Stimulated activated naive CD8-positive, alpha-beta T cell treated with anti-CD3 and anti-CD28 coated beads, Interleukin-15, Interleukin-2, amounts not matched to agents 100 ng/mL and 50 ng/mL, for 24 hours (primary cell): Measurements from ENCODE around the gene BPNT1.
"Not testable (repeated sequence)": the region's sequence is repeated elsewhere in the genome, so short reads cannot be mapped to it uniquely, and the experiment has no call there.

Experiments used
- H3K27ac Mint-ChIP-seq: one replicate; pipeline ENCODE4 v1.8.0; 2021; ENCODE audit warnings: mild to moderate bottlenecking, mixed read lengths
- H3K27me3 Mint-ChIP-seq: one replicate; pipeline ENCODE4 v1.8.0; 2021; ENCODE audit warnings: mixed read lengths
- H3K36me3 Mint-ChIP-seq: one replicate; pipeline ENCODE4 v1.8.0; 2021; ENCODE audit warnings: low read depth, mixed read lengths
- H3K4me1 Mint-ChIP-seq: one replicate; pipeline ENCODE4 v1.8.0; 2021; ENCODE audit warnings: low read depth, mixed read lengths
- H3K4me3 Mint-ChIP-seq: one replicate; pipeline ENCODE4 v1.8.0; 2021; ENCODE audit warnings: mild to moderate bottlenecking, mixed read lengths
- H3K9me3 Mint-ChIP-seq: one replicate; pipeline ENCODE4 v1.8.0; 2021; ENCODE audit warnings: mixed read lengths

The BPNT1 gene

DNA sequence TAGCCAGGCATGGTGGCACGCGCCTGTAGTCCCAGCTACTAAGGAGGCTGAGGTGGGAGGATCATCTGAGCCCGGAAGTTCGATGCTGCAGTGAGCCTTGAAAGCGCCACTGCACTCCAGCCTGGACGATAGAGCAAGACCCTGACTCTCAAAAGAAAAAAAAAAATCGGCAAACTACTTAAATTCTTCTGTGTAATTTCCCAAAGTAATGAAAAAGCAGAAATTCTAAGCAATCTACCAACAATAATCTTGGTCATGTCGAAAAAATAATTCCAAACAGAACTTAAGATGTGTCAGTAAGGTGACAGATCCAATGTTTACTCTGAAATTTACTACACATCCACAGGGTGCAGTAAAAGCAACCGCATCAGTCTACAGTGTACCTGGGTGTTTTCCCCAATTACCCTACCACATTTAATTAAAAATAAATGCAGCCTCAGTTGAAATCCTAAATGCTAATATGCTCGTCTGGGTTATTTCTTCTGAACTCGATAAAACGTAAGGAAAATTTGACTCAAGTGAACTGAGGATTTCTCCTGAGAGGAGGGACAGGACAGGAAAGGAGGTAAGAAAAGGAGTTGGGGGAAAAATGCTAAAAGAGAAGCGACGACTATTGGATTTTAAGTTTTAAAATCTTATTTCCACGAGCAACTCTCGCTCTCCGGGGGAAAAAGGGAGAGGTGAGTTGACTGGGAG is 44.1 kb downstream of the BPNT1 start:
- H3K4me1 Mint-ChIP-seq, result peaks cover 44% of the 10 kb centered on the region
- H3K27ac Mint-ChIP-seq, result peak overlapping the region; percentile 98
- peaks cover 18% of the 10 kb centered on the region for H3K36me3 Mint-ChIP-seq
- no peaks in the 10 kb centered on the region for H3K9me3 Mint-ChIP-seq
- H3K27me3 Mint-ChIP-seq, result no peaks in the 10 kb centered on the region
- H3K4me3 Mint-ChIP-seq, result peak overlapping the region; percentile 99

DNA sequence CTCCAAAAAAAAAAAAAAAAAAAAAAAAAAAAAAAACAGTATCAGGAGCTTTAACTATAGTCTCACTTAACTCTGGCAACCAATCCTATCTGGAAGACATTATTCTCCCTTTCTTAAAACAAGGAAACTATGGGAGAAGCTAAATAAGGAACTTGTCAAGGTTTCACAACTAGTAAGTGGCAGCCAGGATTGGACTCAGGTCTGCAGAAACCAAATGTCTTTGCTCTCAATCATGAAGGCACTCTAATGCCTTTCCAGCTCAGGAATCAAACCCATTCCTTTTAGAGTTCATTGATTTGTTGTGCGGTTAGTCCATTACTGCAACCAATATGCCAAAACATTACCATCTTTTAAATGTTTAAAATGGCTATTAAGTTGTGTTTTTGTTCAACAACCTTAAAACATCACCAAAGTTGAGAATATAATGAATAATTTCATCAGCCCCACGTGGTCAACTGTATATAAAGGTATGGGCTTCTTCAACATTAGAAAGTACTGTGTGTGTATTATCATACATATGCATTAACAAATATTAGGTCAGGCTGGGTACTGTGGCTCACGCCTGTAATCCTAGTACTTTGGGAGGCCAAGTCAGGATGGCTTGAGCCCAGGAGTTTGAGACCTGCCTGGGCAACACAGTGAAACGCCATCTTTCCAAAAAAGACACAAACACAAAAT is 44.8 kb downstream of the BPNT1 start:
- peaks cover 18% of the 10 kb centered on the region for H3K36me3 Mint-ChIP-seq
- peak overlapping the region; percentile 98 for H3K27ac Mint-ChIP-seq
- no peaks in the 10 kb centered on the region for H3K27me3 Mint-ChIP-seq
- H3K4me1 Mint-ChIP-seq, result peaks cover 44% of the 10 kb centered on the region
- no peaks in the 10 kb centered on the region for H3K9me3 Mint-ChIP-seq
- H3K4me3 Mint-ChIP-seq, result peak overlapping the region; percentile 99

DNA sequence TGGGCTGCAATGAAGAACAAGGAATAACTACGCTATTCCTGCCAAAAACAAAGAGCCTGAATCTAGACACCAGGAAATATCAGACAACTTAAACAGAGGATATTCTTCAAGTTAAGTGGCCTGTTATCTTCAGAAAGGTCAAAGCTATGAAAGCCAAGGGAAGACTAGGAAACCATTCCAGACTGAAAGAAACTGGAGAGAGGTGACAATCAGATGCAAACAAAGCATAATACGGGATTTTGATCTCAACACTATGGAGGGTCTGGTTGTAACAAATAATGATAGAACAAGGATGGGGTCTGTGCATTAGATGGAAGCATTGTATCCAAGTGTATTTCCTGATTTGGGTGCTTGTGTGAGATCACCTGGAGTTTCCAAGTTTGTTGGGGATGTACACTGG is 45.9 kb downstream of the BPNT1 start:
- Mint-ChIP-seq H3K27me3 (no peaks in the 10 kb centered on the region), H3K4me1 (peaks cover 50% of the 10 kb centered on the region), H3K36me3 (peaks cover 24% of the 10 kb centered on the region), H3K27ac (peak overlapping the region; percentile 77), H3K9me3 (no peaks in the 10 kb centered on the region), H3K4me3 (peak overlapping the region; percentile 72)

GRCh38 chr1:220040028-220040596 is 49.5 kb downstream of the BPNT1 start:
- H3K9me3 Mint-ChIP-seq, result no peaks in the 10 kb centered on the region
- H3K4me1 Mint-ChIP-seq, result peaks cover 54% of the 10 kb centered on the region
- H3K27ac Mint-ChIP-seq, result no peak overlapping the region
- H3K4me3 Mint-ChIP-seq, result no peak overlapping the region
- no peaks in the 10 kb centered on the region for H3K27me3 Mint-ChIP-seq
- peaks cover 43% of the 10 kb centered on the region for H3K36me3 Mint-ChIP-seq

- H3K36me3 Mint-ChIP-seq, result peaks cover 52% of the 10 kb centered on the region
- H3K4me3 Mint-ChIP-seq, result no peak overlapping the region
- peaks cover 47% of the 10 kb centered on the region for H3K4me1 Mint-ChIP-seq
- H3K27me3 Mint-ChIP-seq, result no peaks in the 10 kb centered on the region
- H3K9me3 Mint-ChIP-seq, result no peaks in the 10 kb centered on the region
- peak overlapping the region; percentile 33 for H3K27ac Mint-ChIP-seq
These were observed 50.9 kb downstream of the BPNT1 start for GRCh38 chr1:220038640-220039039.

DNA sequence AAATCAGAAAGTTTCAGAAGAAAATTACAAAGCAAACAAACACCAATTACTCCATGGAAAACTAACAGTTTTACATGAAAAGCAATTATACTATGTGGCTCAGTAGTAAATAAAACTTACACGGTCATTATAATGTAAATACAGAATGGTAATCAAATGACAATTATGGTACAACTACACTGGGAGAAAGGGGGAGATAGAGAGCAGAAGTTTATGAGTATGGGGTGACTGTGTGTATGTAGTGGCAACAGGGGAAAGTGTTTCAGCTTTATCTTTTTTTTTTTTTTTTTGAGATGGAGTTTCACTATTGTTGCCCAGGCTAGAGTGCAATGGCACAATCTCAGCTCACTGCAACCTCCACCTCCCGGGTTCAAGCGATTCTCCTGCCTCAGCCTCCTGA is 51.8 kb downstream of the BPNT1 start:
- H3K27ac Mint-ChIP-seq, result not testable (repeated sequence)
- peak overlapping the region; percentile 13 for H3K4me3 Mint-ChIP-seq

GRCh38 chr1:220032911-220033310 is 56.7 kb downstream of the BPNT1 start:
- H3K36me3 Mint-ChIP-seq, result peaks cover 77% of the 10 kb centered on the region
- H3K4me3 Mint-ChIP-seq, result no peak overlapping the region
- peaks cover 17% of the 10 kb centered on the region for H3K4me1 Mint-ChIP-seq
- no peaks in the 10 kb centered on the region for H3K27me3 Mint-ChIP-seq
- H3K27ac Mint-ChIP-seq, result no peak overlapping the region
- H3K9me3 Mint-ChIP-seq, result no peaks in the 10 kb centered on the region

More for the DNA sequence above, 51.8 kb downstream of the BPNT1 start:
- H3K9me3 Mint-ChIP-seq, H3K27me3 Mint-ChIP-seq: not testable (repeated sequence)
- Mint-ChIP-seq H3K36me3 (peaks cover 55% of the 10 kb centered on the region), H3K4me1 (peaks cover 39% of the 10 kb centered on the region)

DNA sequence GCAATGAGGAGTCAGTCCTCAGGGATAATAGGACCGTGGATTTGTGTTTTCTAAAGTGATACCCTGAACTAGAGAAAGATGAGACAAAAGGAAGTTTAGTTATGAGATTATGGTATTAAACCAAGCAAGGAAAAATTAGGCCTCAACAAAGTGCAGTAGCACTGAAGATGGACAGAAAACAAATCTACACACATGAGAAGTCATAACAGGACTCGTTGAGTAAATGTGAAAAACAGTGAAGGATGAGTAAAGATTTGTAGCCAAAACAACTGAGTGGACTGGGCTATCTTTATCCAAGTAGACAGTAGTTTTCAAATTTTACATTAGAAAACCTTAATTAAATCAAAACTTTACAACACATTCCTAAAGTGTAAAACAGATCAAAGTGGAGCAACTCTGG is 58.3 kb downstream of the BPNT1 start:
- Mint-ChIP-seq H3K4me1 (peaks cover 6% of the 10 kb centered on the region), H3K27ac (peak overlapping the region; percentile 15), H3K27me3 (no peaks in the 10 kb centered on the region), H3K36me3 (peaks cover 71% of the 10 kb centered on the region), H3K9me3 (no peaks in the 10 kb centered on the region), H3K4me3 (no peak overlapping the region)

DNA sequence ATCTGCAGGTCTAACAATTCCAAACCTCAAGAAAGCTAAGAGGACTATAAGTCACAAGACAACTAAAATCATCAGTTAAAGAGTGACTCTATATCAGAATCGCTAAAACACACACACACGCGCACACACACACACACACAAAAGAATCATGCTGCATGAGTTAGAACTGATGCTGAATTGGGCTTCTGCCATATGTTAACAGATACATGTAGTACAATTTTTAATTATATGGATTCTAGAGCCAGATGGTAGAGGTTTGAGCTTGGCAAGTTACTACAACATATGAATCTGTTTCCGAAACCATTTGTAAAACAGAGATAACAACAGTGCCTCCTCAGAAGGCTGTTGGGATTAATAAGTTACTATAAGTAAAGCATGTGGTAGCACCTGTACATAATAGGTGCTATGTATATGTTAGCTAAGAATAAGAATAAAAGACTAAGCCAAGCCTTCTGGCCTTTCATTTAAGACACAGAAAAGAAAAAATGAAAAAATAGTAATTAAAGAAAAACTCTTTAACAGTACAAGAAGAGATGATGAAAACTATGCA is 61.2 kb downstream of the BPNT1 start:
- H3K36me3 Mint-ChIP-seq, result peaks cover 78% of the 10 kb centered on the region
- H3K4me3 Mint-ChIP-seq, result no peak overlapping the region
- H3K9me3 Mint-ChIP-seq, result no peaks in the 10 kb centered on the region
- H3K4me1 Mint-ChIP-seq, result no peaks in the 10 kb centered on the region
- no peak overlapping the region for H3K27ac Mint-ChIP-seq
- no peaks in the 10 kb centered on the region for H3K27me3 Mint-ChIP-seq

GRCh38 chr1:220019071-220019470 is 70.5 kb downstream of the BPNT1 start:
- peaks cover 10% of the 10 kb centered on the region for H3K4me1 Mint-ChIP-seq
- H3K4me3 Mint-ChIP-seq, result no peak overlapping the region
- peaks cover 78% of the 10 kb centered on the region for H3K36me3 Mint-ChIP-seq
- H3K27me3 Mint-ChIP-seq, result no peaks in the 10 kb centered on the region
- H3K9me3 Mint-ChIP-seq, result no peaks in the 10 kb centered on the region
- H3K27ac Mint-ChIP-seq, result no peak overlapping the region

DNA sequence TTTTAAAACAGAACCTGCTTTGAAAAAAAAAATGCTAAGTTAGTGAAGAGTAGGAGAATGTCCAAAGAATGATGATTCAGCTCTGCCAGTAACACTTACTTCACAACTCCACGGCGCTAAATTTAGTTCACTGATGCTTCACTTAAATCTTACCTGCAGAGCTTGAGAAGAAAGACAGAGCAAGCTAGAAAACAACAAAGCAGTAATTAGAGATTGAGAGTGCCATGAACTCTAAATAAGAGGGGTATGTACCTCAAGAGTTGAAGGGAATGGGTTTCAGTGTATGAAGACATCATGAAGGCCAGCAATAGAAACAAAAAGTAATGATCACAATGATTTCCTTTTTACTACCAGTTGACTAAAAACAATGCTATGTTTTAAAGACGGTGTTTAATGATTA is 76.1 kb downstream of the BPNT1 start:
- Mint-ChIP-seq H3K9me3 (no peaks in the 10 kb centered on the region), H3K36me3 (peaks cover 87% of the 10 kb centered on the region), H3K4me3 (no peak overlapping the region), H3K27ac (peak overlapping the region; percentile 81), H3K27me3 (no peaks in the 10 kb centered on the region), H3K4me1 (peaks cover 22% of the 10 kb centered on the region)

GRCh38 chr1:220012259-220012658 is 77.3 kb downstream of the BPNT1 start:
- no peaks in the 10 kb centered on the region for H3K9me3 Mint-ChIP-seq
- peaks cover 22% of the 10 kb centered on the region for H3K4me1 Mint-ChIP-seq
- H3K4me3 Mint-ChIP-seq, result no peak overlapping the region
- H3K36me3 Mint-ChIP-seq, result peaks cover 80% of the 10 kb centered on the region
- no peaks in the 10 kb centered on the region for H3K27me3 Mint-ChIP-seq
- H3K27ac Mint-ChIP-seq, result no peak overlapping the region

- Mint-ChIP-seq H3K36me3 (peaks cover 84% of the 10 kb centered on the region), H3K9me3 (no peaks in the 10 kb centered on the region), H3K4me1 (peaks cover 22% of the 10 kb centered on the region), H3K4me3 (no peak overlapping the region), H3K27ac (no peak overlapping the region), H3K27me3 (no peaks in the 10 kb centered on the region)
These were observed 78.0 kb downstream of the BPNT1 start for GRCh38 chr1:220011620-220012019.
